Occipital lobe (tissue), 2 donors: ENCODE measurements around the gene CLASP1. TPM values are rescaled to one million over a fixed set of nuclear protein-coding genes. Genes with fewer than 3 reads are reported as not detected.

Source experiments
- DNase-seq: peaks from one replicate; lab custom pipeline; 2025; lab: John Stamatoyannopoulos, UW
- total RNA-seq: library from RNA; depleted of rRNA; stranded (reverse); fragments of >200 nt; gene quantifications from one replicate; pipeline ENCODE4 v1.2.3, GENCODE V29; 2014

The CLASP1 gene
- total RNA-seq, 1 donor from 2014 or later = 215 TPM

DNA sequence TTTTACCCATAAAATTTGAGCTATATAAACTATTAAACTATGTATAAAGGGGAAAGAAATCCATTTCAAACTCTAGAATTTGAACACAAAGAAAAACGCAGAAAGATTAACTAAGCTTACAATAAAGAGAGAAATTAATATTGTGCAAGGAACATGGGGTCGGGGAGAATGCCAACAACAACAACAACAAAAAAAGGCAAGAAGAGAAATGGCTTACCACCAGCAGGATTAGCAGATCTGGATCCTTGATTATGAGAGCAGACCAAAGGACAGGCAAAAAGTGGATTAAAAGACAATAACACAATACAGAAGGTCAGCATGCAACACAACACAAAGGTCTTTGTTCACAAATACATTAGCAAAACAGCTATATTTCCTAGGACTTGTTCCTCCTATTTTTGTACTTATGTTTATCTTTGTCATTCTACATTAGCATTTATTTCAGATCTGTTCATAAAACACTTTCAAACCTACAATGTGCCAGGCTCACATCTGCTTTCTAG, 222.0 kb downstream of the CLASP1 start:
- DNase-seq = no peak

DNA sequence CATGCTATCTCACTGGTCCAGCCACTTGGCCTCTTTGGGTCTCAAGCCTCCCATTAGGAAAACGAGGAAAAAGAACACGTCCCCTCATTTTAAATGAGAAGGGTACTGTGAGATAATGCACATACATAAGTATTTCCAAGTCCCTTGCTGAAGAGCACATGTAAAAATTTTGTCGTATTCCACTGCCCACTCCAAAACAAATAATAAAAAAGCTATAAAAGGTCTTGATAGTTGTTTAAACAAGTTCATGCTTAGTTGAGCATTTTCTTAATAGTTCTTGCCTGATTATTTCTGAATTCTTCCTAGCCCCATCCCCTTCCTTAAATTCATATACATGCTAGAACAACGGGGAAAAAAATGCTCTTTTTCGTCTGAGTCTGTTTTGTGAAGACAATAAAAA, 228.8 kb downstream of the CLASP1 start:
- DNase-seq = no peak

DNA sequence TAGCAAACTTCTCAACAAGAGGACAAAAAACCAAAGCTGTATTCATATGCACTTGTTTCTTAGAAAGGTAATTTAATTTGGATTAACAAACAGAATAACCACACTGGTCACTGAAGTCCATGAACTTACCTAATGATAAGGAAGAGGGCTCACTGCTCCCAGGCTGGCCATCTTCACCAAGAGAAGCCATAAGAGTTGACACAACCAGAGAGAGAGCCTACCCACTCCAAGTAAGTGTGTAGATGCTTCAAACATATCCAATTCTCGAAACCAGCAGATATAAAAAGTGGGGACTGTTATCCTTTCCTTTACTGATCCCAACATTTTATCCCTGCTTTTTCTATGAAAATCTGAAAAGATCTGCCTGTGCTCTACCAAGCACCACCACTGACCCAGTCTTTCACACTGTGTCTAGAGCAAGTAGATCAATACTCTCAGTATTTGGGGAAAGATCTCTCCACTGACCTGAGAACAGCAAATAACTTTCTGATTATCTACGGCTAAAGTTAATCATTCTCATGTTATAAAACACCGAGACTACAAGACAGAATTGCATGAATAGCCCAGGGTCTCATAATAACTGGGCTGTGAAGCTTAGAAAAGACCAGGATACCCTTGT, 230.1 kb downstream of the CLASP1 start:
- DNase-seq = no peak

DNA sequence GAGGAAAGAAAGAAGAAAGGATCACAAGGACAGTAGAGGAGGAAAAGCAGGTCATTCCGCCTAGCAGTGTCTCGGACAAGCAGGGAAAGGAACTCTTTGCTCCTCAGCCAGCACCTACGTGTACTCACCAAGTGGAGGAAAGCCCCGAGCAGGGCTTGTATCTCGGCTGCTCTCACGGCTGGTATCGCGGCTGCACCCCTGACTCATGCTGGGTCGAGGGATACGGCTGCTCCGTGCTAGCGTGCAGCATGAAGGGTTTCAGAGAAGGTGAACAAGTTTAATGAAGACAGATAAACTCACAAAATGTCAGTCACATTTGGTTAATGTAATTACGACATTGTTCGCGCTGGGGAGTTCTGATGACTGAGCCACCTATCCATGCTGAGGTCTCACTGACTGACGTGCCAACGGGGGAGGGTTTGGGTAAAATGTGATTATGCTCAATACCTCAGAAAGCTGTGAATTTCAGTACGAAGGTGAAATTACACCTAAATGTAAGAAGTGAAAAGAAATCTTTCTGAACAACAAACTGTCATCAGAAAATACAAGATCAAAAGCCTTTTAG, 230.7 kb downstream of the CLASP1 start:
- no peak for DNase-seq

DNA sequence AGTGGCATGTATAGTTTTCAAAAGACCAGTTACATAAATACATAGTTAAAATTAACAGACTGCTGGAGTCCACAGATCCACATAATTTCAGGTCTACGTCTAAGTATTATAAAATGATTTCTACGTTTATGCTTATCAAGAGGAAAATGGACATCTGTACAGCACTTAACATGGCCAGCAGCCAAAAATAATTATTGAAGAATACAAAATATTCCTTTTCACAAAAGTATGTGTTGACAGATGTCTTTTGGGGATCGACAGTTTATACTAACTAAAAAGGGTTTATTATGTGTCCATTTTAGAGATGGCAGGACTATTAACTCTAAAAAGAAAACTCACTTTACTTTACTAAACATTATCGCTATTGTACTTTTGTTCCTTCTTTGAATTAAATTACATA, 231.4 kb downstream of the CLASP1 start:
- DNase-seq = no peak

DNA sequence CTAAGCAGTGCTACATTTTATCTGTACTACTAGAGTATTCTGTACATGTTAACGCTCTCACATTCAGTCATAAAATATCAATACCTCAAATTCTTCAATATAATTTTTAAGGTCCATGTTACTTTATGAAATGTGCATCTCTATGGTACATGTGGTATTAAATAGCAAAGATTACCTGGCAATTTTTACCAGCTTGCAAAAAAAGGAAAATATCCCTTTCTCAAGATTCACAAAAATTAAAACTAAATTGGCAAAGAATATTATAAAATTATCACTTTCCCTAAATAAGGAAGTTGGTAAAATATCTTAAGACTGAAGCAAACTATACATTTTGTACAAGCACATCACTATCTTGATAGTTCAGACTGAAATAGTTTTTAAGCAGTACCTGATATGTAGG, 233.5 kb downstream of the CLASP1 start:
- DNase-seq = no peak

DNA sequence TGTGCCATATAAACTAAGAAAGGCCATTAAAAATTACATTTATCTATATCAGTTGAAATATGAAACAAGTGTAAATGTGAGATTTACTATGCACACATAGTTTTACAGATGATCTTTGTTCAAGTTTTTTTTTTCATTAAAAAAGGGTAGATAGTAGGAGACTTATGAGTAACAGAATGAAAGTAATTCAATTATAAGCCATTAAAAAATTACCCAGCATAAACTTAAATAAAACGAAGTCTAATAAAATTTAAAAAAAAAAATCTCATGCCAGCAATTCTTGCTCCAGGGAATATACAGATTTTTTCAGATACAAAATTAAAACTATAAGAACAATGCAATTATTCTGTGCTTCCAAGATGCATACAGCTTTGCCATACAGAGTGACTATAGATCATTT, 236.9 kb downstream of the CLASP1 start:
- DNase-seq = no peak

DNA sequence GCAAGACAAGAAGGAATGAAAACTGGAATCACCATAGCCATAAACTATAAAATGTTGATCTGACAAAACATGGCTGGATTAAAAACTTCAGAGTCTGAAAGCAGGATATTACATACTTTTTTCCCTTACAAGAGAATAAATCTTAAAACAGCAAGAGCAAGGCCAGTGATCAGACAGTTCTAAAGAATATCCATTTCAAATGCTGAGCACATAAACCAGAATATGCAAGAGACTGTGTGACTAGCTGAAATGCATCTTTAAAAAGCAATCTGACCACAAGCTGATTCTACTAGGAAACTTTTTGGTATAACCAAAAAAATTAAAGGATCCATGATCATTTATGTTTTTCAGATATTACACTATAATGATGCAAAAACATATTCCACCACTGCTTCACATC, 239.3 kb downstream of the CLASP1 start:
- no peak for DNase-seq

DNA sequence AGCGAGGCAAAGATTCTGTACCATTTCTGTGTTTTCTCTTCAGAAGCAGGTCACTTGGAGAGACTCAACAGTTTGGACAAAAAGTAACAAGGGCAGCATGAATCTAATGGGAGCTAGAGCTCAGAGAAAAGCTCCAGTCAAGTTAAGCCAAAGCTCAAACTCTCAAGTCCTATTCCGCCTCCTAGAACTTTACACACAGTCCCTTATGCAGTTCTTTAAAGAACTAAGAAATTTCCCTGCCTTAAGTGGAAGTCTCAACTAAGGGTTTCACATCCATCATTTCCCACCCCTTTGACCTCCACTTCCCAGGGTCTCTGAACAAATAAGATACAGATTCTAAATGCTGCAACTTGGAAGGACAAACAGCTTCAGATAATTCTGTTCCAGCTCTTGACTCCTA, 239.9 kb downstream of the CLASP1 start:
- no peak for DNase-seq

DNA sequence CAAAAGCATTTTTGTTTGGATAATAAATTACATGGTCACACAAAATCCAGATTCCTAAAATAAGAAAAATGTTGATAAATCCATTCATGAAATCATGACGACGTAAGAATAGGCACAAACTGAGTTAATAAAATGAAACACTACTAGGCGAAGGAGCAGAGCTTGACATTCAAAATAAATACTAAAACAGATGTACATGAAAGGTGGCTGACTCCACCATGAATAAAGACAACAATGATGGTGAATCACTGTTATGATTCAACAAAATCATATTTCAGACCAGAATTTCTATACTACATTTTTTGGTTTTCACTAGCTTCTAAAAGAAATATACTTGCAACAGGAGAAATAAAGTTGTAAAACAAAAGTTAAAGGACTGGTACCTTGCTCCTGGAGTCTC, 240.6 kb downstream of the CLASP1 start:
- no peak for DNase-seq

DNA sequence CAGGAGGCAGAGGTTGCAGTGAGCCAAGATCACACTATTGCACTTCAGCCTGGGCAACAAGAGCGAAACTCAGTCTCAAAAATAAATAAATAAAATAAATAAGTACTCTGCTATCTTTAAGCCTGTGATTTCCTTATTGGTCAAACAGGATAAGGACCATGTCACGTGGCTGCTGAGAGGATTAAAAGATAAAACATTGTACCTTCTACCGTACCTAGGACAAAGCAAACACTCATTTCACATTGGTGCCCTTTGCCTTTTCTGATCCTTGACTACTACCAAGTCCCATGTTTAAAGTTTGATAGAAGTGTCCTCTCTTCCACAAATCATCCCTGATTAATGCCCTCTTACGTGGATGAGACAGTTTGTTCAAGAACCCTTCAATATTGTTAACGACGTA, 244.0 kb downstream of the CLASP1 start:
- no peak for DNase-seq

DNA sequence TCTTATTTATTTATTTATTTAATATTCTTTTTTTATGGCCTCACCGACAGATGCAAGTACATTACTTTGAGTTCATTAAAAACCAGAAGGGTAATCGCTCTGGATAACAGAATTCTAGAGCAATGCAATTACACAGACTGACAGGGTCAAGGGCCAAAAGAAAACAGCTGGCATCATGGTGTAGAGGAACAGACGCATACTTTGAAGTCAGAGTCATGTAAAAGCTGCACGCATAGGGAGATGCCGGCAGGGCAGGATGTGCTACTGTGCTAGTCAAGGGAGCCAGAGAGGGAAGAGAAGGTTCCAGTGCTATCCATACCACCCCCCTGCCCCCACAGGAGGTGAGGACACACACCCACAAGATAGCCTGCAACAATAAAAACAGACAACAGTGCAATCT, 249.1 kb downstream of the CLASP1 start:
- no peak for DNase-seq

DNA sequence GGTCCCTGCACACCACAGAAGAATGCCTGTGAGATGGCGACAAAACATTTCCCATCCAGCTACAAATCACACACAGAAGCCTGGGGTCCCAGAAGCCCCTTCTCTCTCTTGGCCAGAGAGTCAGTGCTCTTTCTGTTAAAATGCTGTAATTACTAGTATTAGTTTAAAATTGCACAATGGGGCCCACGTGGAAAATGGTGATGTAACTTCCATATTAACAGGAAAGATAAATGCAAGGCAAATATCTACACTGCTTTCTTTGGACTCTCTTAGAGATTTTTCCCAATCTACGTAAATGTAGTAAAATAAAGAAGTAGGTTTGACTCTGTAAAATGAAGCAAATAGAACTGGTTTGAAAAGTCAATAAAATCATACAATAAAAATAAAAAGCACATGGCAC, 250.4 kb downstream of the CLASP1 start:
- no peak for DNase-seq

DNA sequence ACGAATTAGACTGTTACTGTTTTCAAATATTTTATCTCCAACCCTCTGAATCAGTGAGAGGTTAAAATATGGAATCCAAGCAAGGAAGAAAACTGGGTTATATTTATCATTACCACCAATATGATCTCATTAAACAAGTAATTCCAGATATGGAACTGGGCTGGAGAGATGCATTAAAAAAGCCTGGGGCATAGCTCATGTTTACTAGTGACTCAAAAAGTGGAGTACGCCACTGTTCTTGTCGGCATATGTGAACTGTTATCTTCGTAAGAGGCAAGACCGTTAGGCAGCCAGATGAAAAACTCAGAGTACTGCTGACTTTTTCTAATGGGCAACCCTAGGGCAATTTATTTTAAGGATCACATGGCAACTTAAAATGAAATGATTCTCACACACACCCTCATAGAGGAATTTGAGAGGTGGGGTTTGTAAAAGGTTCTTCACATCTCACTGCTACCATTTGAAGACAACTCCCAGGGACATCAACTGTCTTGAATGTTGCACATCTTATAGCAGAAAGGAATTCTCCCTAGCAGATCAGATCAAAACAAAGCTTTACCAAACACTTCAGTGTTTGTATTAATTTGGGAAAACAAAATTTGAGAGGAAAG, 259.1 kb downstream of the CLASP1 start:
- no peak for DNase-seq

DNA sequence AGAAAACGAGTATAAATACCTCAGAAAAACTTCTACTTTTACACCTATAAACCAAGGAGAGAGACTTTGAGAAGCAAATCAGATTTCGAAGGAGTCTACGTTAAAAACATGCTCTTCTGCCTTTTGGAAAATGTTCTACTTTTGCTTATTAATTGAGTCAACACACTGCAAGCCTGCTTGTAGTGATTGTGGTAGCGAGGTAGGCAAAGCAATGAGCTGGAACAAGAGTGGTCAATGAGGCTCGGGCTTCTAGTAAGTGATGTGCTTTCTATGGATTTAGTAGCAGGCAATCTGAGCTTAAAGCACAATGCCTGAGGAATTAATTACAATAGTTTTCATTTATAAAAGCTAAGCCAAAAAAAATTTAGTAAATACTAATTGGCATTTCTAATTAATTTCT, 260.9 kb downstream of the CLASP1 start:
- DNase-seq = no peak

DNA sequence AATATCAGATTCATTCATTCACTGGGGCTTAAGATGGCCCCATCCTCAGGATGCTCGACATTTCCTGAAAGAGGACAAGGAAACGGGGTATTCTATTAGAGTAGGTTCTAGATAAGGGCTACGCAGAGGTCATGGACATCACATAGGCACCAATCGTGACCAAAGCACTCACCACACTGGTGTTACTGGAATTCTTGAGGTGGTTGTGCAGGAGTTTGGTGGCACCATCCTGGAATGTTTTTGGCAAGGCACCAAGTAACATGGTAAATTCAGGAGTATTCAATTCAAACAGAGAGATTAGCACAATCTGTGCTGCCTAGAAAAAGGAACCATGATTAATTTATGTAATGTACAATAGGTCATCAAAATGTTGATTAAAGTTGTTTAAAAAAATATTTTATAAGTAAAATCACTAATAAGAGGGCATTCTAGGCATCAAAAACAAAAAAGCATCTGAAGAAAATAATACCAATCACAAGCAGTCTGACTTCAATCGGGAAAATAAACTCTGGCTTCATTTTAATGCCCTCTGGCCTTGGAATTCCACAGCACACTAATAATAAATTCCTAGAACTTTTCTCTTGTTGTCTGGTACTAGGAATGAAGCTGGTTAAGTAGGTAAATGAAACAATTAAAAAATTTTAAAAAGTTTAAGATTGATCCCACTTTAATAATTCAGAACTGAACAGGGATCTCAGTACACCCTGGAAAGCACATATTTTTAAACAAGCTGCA, 261.5 kb downstream of the CLASP1 start:
- no peak for DNase-seq

DNA sequence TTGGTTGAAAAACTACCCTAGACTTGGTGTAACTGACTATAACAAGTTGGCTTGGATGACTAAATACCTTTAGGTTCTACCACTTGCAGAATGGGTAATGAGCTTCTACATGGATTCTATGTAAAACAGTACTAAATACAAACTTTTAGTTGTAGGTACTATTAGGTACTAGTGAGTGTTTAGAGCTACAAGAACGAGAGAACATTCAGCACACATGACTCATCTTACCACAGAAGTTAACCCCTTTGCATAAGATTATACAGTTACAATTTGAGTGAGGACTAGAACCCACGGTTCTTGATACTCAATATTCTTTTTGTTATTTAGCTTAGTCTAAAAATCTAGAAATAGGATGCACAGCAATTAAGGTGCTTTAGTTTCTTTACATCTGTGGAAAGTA, 262.6 kb downstream of the CLASP1 start:
- DNase-seq = no peak

DNA sequence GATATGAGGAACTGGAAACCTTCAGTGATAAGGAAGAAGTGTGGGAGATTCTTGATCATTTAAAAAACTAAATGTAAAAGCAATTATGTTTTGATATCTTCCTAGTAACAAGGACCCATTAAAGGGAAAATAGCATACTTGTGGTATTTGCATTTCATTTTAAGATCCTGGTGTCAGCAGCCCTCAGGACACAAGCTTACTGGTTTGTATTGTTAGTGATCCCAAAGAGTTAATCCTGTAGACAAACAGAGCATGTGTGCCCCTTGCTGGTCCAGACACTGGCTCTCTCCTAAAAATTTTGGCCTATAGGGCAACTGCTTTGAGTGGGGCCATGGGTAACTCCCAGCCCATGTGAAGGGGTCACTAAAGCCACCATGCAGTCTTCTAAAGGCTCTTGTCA, 263.2 kb downstream of the CLASP1 start:
- no peak for DNase-seq

DNA sequence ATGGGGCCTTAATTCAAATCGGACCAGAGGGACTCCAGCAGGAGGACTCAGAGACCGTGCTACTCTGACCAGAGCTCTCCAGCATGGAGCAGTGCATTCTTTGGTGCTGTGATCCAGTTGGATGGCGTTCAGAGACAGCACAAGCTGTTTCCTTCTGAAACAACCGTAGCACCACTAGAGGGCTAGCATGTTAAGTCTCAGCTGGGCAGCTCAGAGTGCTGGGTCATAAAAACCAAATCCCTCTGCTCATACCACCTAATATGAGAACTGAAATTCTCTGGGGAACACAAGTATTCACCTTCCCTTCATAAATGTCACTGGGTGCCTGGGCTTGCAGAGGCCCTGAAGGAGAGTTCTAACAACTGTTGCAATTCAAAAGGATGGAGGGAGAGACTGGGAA, 266.5 kb downstream of the CLASP1 start:
- DNase-seq = no peak

DNA sequence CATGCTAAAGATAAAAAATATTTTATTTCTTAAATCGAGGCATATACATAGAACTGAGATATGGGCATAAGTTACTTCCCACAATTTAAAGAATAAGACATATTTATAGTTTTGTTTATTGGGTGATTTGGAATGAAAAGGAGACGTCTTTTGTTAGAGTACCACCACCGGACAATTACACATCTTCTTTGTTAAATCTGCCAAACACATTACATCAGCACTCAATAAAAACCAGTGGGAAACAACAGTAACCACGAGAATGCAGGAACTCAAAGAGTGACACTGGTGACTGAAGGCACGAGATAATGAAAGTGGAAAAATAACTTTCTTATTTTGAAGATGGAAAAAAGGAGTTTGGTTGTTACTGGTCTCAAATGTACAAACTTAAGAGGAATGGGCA, 271.6 kb downstream of the CLASP1 start:
- no peak for DNase-seq

DNA sequence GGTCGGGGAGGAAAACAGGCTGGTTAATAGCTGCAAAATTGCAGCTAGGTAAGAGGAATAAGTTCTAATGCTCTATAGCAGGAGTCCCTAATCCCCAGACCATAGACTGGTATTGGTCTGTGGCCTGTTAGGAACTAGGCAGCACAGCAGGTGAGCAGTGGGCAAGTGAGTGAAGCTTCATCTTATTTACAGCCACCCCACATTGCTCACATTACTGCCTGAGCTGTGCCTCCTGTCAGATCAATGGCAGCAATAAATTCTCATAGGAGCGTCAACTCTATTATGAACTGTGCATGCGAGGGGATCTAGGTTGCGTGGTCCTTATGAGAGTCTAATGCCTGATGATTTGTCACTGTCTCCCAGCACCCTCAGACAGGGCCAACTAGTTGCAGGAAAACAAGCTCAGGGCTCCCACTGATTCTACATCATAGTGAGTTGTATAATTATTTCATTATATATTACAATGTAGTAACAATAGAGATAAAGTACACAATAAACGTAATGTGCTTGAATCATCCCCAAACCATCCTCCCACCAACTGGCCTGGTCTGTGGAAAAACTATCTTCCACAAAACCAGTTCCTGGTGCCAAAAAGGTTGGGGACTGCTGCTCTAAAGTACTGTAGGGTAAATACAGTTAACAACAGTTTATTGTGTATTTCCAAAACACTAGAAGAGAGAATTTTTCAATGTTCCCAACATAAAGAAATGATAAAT, 272.6 kb downstream of the CLASP1 start:
- DNase-seq = no peak

DNA sequence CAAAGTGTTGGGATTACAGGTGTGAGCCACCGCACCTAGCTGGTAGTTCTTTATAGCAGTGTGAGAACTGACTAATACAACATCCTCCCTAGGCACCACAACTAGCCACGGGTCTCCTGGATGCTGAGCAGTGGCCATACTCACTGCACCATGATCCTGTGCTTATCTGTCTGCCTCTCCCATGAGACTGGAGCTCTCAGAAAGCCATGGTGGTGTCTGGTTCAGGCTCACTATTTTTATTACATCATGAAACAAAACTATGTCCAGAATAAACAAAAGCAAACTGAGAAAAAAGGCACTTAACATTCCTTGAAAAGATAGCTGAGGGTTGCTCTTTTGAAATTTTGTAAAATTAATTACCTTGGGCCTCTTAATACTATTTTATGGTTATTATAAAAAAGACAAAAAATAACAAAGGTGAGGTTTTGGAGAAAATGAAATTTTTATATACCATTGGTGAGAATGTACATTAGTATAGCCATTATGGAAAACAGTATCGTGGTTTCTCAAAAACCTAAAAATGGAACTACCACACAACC, 273.6 kb downstream of the CLASP1 start:
- no peak for DNase-seq
